B cell (primary cell): ENCODE measurements around the gene NCOA1. TPM values are rescaled to one million over a fixed set of nuclear protein-coding genes. Genes with fewer than 3 reads are reported as not detected.

Experiments used
- ATAC-seq: fragments of 200-7000 bp; cut with Tn5 transposase; one replicate; pipeline ENCODE4 v1.10.0; 2021; ENCODE audit warnings: low read depth, mild to moderate bottlenecking, moderate number of reproducible peaks, moderate library complexity
- CTCF ChIA-PET: fragments of 350-600 bp; sonication (Branson Sonifier 250); formaldehyde crosslinking; loops from one replicate; lab custom pipeline; 2021; ENCODE audit warnings: antibody characterized with exemption, inconsistent platforms; lab: Charles Lee
- POLR2A ChIA-PET: fragments of 350-600 bp; sonication (Branson Sonifier 250); formaldehyde crosslinking; loops from one replicate; lab custom pipeline; 2021; ENCODE audit warnings: antibody characterized with exemption; lab: Charles Lee
- DNase-seq: peaks from one replicate; pipeline ENCODE4 v3.0.0; 2013
- H2AFZ ChIP-seq: 2 replicates; pipeline ENCODE4 v1.6.1; 2012; ENCODE audit warnings: mild to moderate bottlenecking, low read depth, low read length; ENCODE audit not compliant: insufficient read depth, poor library complexity, severe bottlenecking
- H3K27ac ChIP-seq, 2 donors: 1 replicate in 1 of 2; 2 replicates in 1 of 2; pipeline ENCODE4 v1.5.1; 2012 to 2013; ENCODE audit warnings: low read length in 2 of 2, mild to moderate bottlenecking in 2 of 2, moderate library complexity in 1 of 2
- H3K27me3 ChIP-seq, 4 experiments: fragments of 200-600 bp in 1 of 4; sonication (generic) in 1 of 4; replicated peaks in 1 of 4; 1 replicate in 2 of 4; 2 replicates in 2 of 4; pipeline versions ENCODE4 v1.6.1 to v1.7.0; 2013 to 2016; ENCODE audit warnings: low read length in 3 of 4, mild to moderate bottlenecking in 2 of 4, mixed read lengths in 1 of 4, moderate library complexity in 1 of 4; ENCODE audit not compliant: insufficient read depth in 4 of 4, control insufficient read depth in 3 of 4; ENCODE audit errors: control extremely low read depth in 1 of 4
- H3K36me3 ChIP-seq, 2 experiments: replicated peaks in 1 of 2; 1 replicate in 1 of 2; 2 replicates in 1 of 2; pipeline versions ENCODE4 v1.6.1 to v1.7.1; 2013; ENCODE audit warnings: low read length in 1 of 2; ENCODE audit not compliant: insufficient read depth in 2 of 2, control insufficient read depth in 1 of 2; ENCODE audit errors: control extremely low read depth in 1 of 2, extremely low read depth in 1 of 2
- H3K4me1 ChIP-seq, 2 donors: fragments of 200-600 bp in 1 of 2; sonication (generic) in 1 of 2; 1 replicate in 1 of 2; 2 replicates in 1 of 2; pipeline versions ENCODE4 v1.5.1 to v1.6.1; 2013 to 2017; ENCODE audit warnings: low read length in 2 of 2; ENCODE audit not compliant: control insufficient read depth in 2 of 2, insufficient read depth in 2 of 2
- H3K4me2 ChIP-seq: replicated peaks from 2 replicates; pipeline ENCODE3; 2012; ENCODE audit warnings: mild to moderate bottlenecking, low read depth, low read length; ENCODE audit not compliant: poor library complexity, severe bottlenecking
- H3K4me3 ChIP-seq, 5 experiments: fragments of 200-600 bp in 1 of 5; sonication (generic) in 1 of 5; 1 replicate in 3 of 5; 2 replicates in 2 of 5; pipeline versions ENCODE4 v1.5.1 to v1.7.0; 2011 to 2016; ENCODE audit warnings: low read length in 4 of 5, mild to moderate bottlenecking in 4 of 5, low read depth in 2 of 5, control low read depth in 1 of 5, moderate library complexity in 1 of 5; ENCODE audit not compliant: insufficient read depth in 1 of 5; ENCODE audit errors: control extremely low read depth in 1 of 5, extremely low read depth in 1 of 5
- H3K79me2 ChIP-seq: fragments of 200-600 bp; sonication (generic); one replicate; pipeline ENCODE4 v1.6.0; 2016; ENCODE audit warnings: low read length; ENCODE audit not compliant: control insufficient read depth, insufficient read depth
- H3K9ac ChIP-seq: fragments of 200-600 bp; sonication (generic); 2 replicates; pipeline ENCODE4 v1.6.1; 2017; ENCODE audit warnings: mild to moderate bottlenecking, low read length, moderate library complexity
- H3K9me3 ChIP-seq, 3 donors: one replicate each; pipeline versions ENCODE4 v1.6.1 to v1.7.1; 2013; ENCODE audit warnings: low read length in 2 of 3; ENCODE audit not compliant: control insufficient read depth in 2 of 3, insufficient read depth in 1 of 3; ENCODE audit errors: control extremely low read depth in 1 of 3
- H4K20me1 ChIP-seq: 2 replicates; pipeline ENCODE4 v1.6.0; 2012; ENCODE audit warnings: mild to moderate bottlenecking, low read length; ENCODE audit not compliant: insufficient read depth, control insufficient read depth, poor library complexity, severe bottlenecking
- H3K27ac Mint-ChIP-seq: one replicate; pipeline ENCODE4 v1.8.0; 2021; ENCODE audit warnings: mixed read lengths
- H3K27me3 Mint-ChIP-seq: one replicate; pipeline ENCODE4 v1.8.0; 2021; ENCODE audit warnings: mixed read lengths
- H3K4me1 Mint-ChIP-seq: one replicate; pipeline ENCODE4 v1.8.0; 2021; ENCODE audit warnings: mixed read lengths
- H3K4me3 Mint-ChIP-seq: one replicate; pipeline ENCODE4 v1.8.0; 2021; ENCODE audit warnings: mixed read lengths
- H3K9me3 Mint-ChIP-seq: one replicate; pipeline ENCODE4 v1.8.0; 2022; ENCODE audit warnings: mixed read lengths; ENCODE audit not compliant: insufficient read depth
- EZH2 ChIP-seq: IDR thresholded peaks from 2 replicates; pipeline ENCODE4 v1.6.1; 2012; ENCODE audit warnings: borderline replicate concordance, low read depth, mild to moderate bottlenecking, moderate library complexity, low read length; ENCODE audit not compliant: insufficient read depth, poor library complexity, severe bottlenecking
- WGBS: methylation state at CpG from one replicate; pipeline ENCODE4 v1.1.5; 2013; ENCODE audit warnings: missing lambda C conversion rate; ENCODE audit not compliant: insufficient coverage; 5-methylcytosine and 5-hydroxymethylcytosine counted together
- intact Hi-C: fragments of 100-400 bp; cut with micrococcal nuclease; formaldehyde crosslinking; loops from one replicate; pipeline ENCODE4 v1.10.0; 2022
- polyA plus RNA-seq: library from polyadenylated mRNA; depleted of rRNA; stranded (reverse); fragments of >200 nt; gene quantifications from 2 replicates; pipeline ENCODE4 v1.2.3, GENCODE V29; 2012
- total RNA-seq, 2 donors: library from RNA; stranded (reverse); fragments of 120-200 nt in 1 of 2; gene quantifications; 1 replicate in 1 of 2; 2 replicates in 1 of 2; pipeline versions ENCODE4 v1.2.3 to v1.2.4, GENCODE V29; 2013 to 2022
- TF ChIP-seq, protein P1 (sequence below): fragments of 200-600 bp; IDR thresholded peaks from one replicate; pipeline ENCODE4 v1.8.0; 2022; ENCODE audit warnings: antibody characterized with exemption, mild to moderate bottlenecking

The NCOA1 gene
- total and polyA plus RNA-seq, 2 donors (not counting 1 experiment from before 2014, with no cell fraction given): 11.6 to 49.1 TPM

DNA sequence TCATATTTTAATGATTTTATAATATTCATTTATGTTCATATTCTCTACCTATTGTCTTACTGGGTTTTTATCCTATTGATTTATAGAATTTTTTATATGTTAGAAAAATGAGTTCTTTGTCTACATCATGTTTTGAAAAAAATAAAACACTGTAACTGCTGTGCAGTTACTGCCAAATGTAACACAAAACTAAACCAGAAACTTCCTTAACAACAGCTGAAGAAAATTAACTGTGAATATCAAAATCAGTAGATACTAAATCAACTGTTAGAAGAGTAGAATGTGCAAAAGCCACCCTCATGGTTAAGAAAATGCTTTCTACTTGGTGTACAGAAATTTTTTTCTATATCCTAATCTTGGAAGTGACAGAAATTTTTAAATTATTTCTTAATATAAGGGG is 232.6 kb downstream of the NCOA1 start:
- H2AFZ ChIP-seq: no peak overlapping the region
- H3K4me1 Mint-ChIP-seq: peaks cover 23% of the 10 kb centered on the region
- ChIA-PET CTCF (no interaction called here), POLR2A (no interaction called here)
- intact Hi-C loops: no loop called here
- no peaks in the 10 kb centered on the region for H3K27me3 Mint-ChIP-seq
- H3K27ac Mint-ChIP-seq: no peak overlapping the region
- no peak for TF ChIP-seq EZH2
- TF ChIP-seq, protein P1, sequence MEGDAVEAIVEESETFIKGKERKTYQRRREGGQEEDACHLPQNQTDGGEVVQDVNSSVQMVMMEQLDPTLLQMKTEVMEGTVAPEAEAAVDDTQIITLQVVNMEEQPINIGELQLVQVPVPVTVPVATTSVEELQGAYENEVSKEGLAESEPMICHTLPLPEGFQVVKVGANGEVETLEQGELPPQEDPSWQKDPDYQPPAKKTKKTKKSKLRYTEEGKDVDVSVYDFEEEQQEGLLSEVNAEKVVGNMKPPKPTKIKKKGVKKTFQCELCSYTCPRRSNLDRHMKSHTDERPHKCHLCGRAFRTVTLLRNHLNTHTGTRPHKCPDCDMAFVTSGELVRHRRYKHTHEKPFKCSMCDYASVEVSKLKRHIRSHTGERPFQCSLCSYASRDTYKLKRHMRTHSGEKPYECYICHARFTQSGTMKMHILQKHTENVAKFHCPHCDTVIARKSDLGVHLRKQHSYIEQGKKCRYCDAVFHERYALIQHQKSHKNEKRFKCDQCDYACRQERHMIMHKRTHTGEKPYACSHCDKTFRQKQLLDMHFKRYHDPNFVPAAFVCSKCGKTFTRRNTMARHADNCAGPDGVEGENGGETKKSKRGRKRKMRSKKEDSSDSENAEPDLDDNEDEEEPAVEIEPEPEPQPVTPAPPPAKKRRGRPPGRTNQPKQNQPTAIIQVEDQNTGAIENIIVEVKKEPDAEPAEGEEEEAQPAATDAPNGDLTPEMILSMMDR: no peak
- H3K4me2 ChIP-seq: no peak overlapping the region
- H3K4me3 ChIP-seq: no peak overlapping the region
- peaks cover 0 to 11% of the 10 kb centered on the region in 2 experiments for H3K36me3 ChIP-seq
- DNase-seq: no peak
- H3K9me3 ChIP-seq: no peaks in the 10 kb centered on the region
- no peak overlapping the region for H3K4me3 Mint-ChIP-seq
- no peaks in the 10 kb centered on the region for H4K20me1 ChIP-seq
- no peaks in the 10 kb centered on the region for H3K27me3 ChIP-seq
- no peak for ATAC-seq
- H3K4me1 ChIP-seq: no peaks in the 10 kb centered on the region
- H3K9ac ChIP-seq: no peak overlapping the region
- H3K27ac ChIP-seq: no peak overlapping the region
- H3K9me3 Mint-ChIP-seq: no peaks in the 10 kb centered on the region
- no peaks in the 10 kb centered on the region for H3K79me2 ChIP-seq

DNA sequence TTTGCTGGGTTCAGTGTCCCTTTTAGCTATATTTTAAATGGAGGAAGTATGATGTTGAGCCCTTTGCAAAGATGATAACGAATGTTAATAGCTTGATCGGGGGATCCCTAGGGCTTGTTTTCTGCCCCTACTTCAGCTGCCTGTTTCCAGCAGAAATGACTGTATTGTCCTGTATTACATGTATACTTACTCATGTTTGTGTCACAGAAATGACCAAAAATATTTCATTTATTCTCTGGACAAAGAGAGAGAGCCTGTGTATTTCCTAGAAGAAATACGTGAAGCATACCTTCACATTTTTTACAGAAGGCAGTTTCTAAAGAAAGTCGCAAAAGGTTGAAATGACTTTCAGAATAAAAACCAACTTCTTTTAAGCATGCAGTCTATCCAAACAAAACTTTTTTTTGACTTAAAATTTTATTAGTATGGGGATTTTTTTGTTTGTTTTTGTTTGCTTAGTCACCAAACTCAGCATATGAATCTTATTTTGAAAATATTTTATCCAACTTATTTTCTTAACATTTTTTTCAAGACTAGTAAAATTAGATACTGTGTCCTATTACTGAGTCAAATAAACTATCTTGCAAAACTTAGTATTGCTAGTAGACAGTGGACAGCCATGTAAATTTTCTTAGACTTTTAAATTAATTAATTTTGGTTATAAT is 233.2 kb downstream of the NCOA1 start:
- H3K9me3 Mint-ChIP-seq: no peaks in the 10 kb centered on the region

More for the DNA sequence above, 233.2 kb downstream of the NCOA1 start:
- TF ChIP-seq, protein P1: no peak
- TF ChIP-seq EZH2: no peak
- ATAC-seq: no peak
- no peaks in the 10 kb centered on the region for H4K20me1 ChIP-seq
- no peaks in the 10 kb centered on the region for H3K27me3 Mint-ChIP-seq
- ChIA-PET POLR2A (no interaction called here), CTCF (interaction anchor here (0.6 kb wide), 1 partner anchor 316 kb away, joined by 5 read pairs; no protein-coding TSS in a partner anchor)
- H3K9me3 ChIP-seq: no peaks in the 10 kb centered on the region
- H3K27ac Mint-ChIP-seq: no peak overlapping the region
- peaks cover 23% of the 10 kb centered on the region for H3K4me1 Mint-ChIP-seq
- H3K9ac ChIP-seq: no peak overlapping the region
- intact Hi-C loops: no loop called here
- H3K27me3 ChIP-seq: no peaks in the 10 kb centered on the region
- H3K4me3 ChIP-seq: no peak overlapping the region
- H3K36me3 ChIP-seq: peaks cover 1 to 14% of the 10 kb centered on the region in 2 experiments
- WGBS: no CpG with 5 or more reads among the region's 4 CpGs
- no peaks in the 10 kb centered on the region for H3K79me2 ChIP-seq
- H3K27ac ChIP-seq: no peak overlapping the region
- no peak for DNase-seq
- H3K4me1 ChIP-seq: no peaks in the 10 kb centered on the region
- H3K4me2 ChIP-seq: no peak overlapping the region
- H3K4me3 Mint-ChIP-seq: no peak overlapping the region
- no peak overlapping the region for H2AFZ ChIP-seq
